ENCODE results near the gene OLIG2. TPM values are rescaled to one million over a fixed set of nuclear protein-coding genes. Genes with fewer than 3 reads are reported as not detected.

OLIG2 gene
- total RNA-seq, 2 donors from 2014 or later: 0.53 TPM; not detected in 1

- 86 to 93% methylated on average over 4 of the region's 4 CpGs for WGBS, 2 experiments (ENCODE audit: insufficient coverage in 1 of 2, insufficient read length in 1 of 2)
- Mint-ChIP-seq H3K9me3 (no peaks in the 10 kb centered on the region), H3K36me3 (ENCODE audit: low read depth) (no peaks in the 10 kb centered on the region), H3K4me1 (peaks cover 10% of the 10 kb centered on the region), H3K27ac (no peak overlapping the region), H3K27me3 (ENCODE audit: insufficient read depth) (peaks cover 56% of the 10 kb centered on the region), H3K4me3 (no peak overlapping the region)
- TF ChIP-seq, protein P1, sequence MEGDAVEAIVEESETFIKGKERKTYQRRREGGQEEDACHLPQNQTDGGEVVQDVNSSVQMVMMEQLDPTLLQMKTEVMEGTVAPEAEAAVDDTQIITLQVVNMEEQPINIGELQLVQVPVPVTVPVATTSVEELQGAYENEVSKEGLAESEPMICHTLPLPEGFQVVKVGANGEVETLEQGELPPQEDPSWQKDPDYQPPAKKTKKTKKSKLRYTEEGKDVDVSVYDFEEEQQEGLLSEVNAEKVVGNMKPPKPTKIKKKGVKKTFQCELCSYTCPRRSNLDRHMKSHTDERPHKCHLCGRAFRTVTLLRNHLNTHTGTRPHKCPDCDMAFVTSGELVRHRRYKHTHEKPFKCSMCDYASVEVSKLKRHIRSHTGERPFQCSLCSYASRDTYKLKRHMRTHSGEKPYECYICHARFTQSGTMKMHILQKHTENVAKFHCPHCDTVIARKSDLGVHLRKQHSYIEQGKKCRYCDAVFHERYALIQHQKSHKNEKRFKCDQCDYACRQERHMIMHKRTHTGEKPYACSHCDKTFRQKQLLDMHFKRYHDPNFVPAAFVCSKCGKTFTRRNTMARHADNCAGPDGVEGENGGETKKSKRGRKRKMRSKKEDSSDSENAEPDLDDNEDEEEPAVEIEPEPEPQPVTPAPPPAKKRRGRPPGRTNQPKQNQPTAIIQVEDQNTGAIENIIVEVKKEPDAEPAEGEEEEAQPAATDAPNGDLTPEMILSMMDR (conservative IDR thresholded peaks at IDR 0.05): no peak
- Histone ChIP-seq H3K36me3 (ENCODE audit: control insufficient read depth, insufficient read depth, low read length) (no peaks in the 10 kb centered on the region), H3K9ac (ENCODE audit: extremely low read depth, low read length, poor library complexity, severe bottlenecking) (no peak overlapping the region), H3K27ac (ENCODE audit: low read depth, low read length) (no peak overlapping the region), H3K4me1 (ENCODE audit: control insufficient read depth, insufficient read depth, low read length) (no peaks in the 10 kb centered on the region), H3K4me3 (ENCODE audit: low read length) (no peak overlapping the region), H3K9me3 (ENCODE audit: control insufficient read depth, low read length) (no peaks in the 10 kb centered on the region), H3K27me3 (ENCODE audit: control insufficient read depth, insufficient read depth, low read length, poor library complexity, severe bottlenecking) (peaks cover 66% of the 10 kb centered on the region)
- DNase-seq: no peak
Observed at GRCh38 chr21:33061233-33061632, 35.5 kb downstream of the OLIG2 start.

GRCh38 chr21:33063375-33063883 is 37.7 kb downstream of the OLIG2 start:
- Histone ChIP-seq H3K4me3 (ENCODE audit: low read length) (no peak overlapping the region), H3K4me1 (ENCODE audit: control insufficient read depth, insufficient read depth, low read length) (no peaks in the 10 kb centered on the region), H3K9ac (ENCODE audit: extremely low read depth, low read length, poor library complexity, severe bottlenecking) (no peak overlapping the region), H3K27ac (ENCODE audit: low read depth, low read length) (no peak overlapping the region), H3K36me3 (ENCODE audit: control insufficient read depth, insufficient read depth, low read length) (no peaks in the 10 kb centered on the region), H3K27me3 (ENCODE audit: control insufficient read depth, insufficient read depth, low read length, poor library complexity, severe bottlenecking) (peaks cover 86% of the 10 kb centered on the region), H3K9me3 (ENCODE audit: control insufficient read depth, low read length) (no peaks in the 10 kb centered on the region)
- H3K4me1 Mint-ChIP-seq: peaks cover 10% of the 10 kb centered on the region
- no peaks in the 10 kb centered on the region for H3K9me3 Mint-ChIP-seq
- H3K36me3 Mint-ChIP-seq (ENCODE audit: low read depth): no peaks in the 10 kb centered on the region
- WGBS, 2 experiments (ENCODE audit: insufficient coverage in 1 of 2, insufficient read length in 1 of 2): 88 to 91% methylated on average over 5 of the region's 5 CpGs
- H3K27me3 Mint-ChIP-seq (ENCODE audit: insufficient read depth): peaks cover 75% of the 10 kb centered on the region
- TF ChIP-seq, protein P1 (conservative IDR thresholded peaks at IDR 0.05): no peak
- no peak for DNase-seq
- no peak overlapping the region for H3K4me3 Mint-ChIP-seq
- no peak overlapping the region for H3K27ac Mint-ChIP-seq

- TF ChIP-seq, protein P1 (conservative IDR thresholded peaks at IDR 0.05): peak; percentile 53
- H3K4me3 Mint-ChIP-seq: no peak overlapping the region
- Histone ChIP-seq H3K4me1 (ENCODE audit: control insufficient read depth, insufficient read depth, low read length) (no peaks in the 10 kb centered on the region), H3K27me3 (ENCODE audit: control insufficient read depth, insufficient read depth, low read length, poor library complexity, severe bottlenecking) (peaks cover 86% of the 10 kb centered on the region), H3K36me3 (ENCODE audit: control insufficient read depth, insufficient read depth, low read length) (no peaks in the 10 kb centered on the region), H3K9me3 (ENCODE audit: control insufficient read depth, low read length) (peaks cover 2% of the 10 kb centered on the region), H3K9ac (ENCODE audit: extremely low read depth, low read length, poor library complexity, severe bottlenecking) (no peak overlapping the region), H3K4me3 (ENCODE audit: low read length) (no peak overlapping the region), H3K27ac (ENCODE audit: low read depth, low read length) (no peak overlapping the region)
- peaks cover 78% of the 10 kb centered on the region for H3K27me3 Mint-ChIP-seq (ENCODE audit: insufficient read depth)
- H3K27ac Mint-ChIP-seq: no peak overlapping the region
- H3K4me1 Mint-ChIP-seq: peaks cover 10% of the 10 kb centered on the region
- no peaks in the 10 kb centered on the region for H3K36me3 Mint-ChIP-seq (ENCODE audit: low read depth)
- WGBS, 2 experiments (ENCODE audit: insufficient coverage in 1 of 2, insufficient read length in 1 of 2): 42 to 45% methylated on average over 13 to 14 of the region's 14 CpGs
- DNase-seq: peak; percentile 78
- peaks cover 2% of the 10 kb centered on the region for H3K9me3 Mint-ChIP-seq
Observed at GRCh38 chr21:33063907-33064622, 38.3 kb downstream of the OLIG2 start.

Measured in endodermal cell (in vitro differentiated cells).